Prostate gland (tissue), 2 donors: ENCODE data around the gene TAS2R14. TPM values are rescaled to one million over a fixed set of nuclear protein-coding genes. Genes with fewer than 3 reads are reported as not detected.

Source experiments
- DNase-seq: peaks from one replicate; pipeline ENCODE4 v3.0.0-alpha.2; 2019; ENCODE audit warnings: low spot score
- H3K27ac ChIP-seq, 2 donors: fragments of 200-600 bp; sonication (generic); 2 replicates each; pipeline ENCODE4 v1.5.1; 2017 to 2019
- H3K27me3 ChIP-seq: fragments of 200-600 bp; sonication (generic); replicated peaks from 2 replicates; pipeline ENCODE4 v1.5.1; 2019; ENCODE audit not compliant: insufficient read depth
- H3K36me3 ChIP-seq, 2 donors: fragments of 200-600 bp; sonication (generic); 1 replicate in 1 of 2; 2 replicates in 1 of 2; pipeline versions ENCODE4 v1.5.1 to v1.8.1; 2017 to 2019
- H3K4me1 ChIP-seq: fragments of 200-600 bp; sonication (generic); replicated peaks from 2 replicates; pipeline ENCODE4 v1.5.1; 2019
- H3K4me3 ChIP-seq, 2 donors: fragments of 200-600 bp; sonication (generic); 2 replicates each; pipeline ENCODE4 v1.5.1; 2017 to 2019
- H3K9me3 ChIP-seq: fragments of 200-600 bp; sonication (generic); 2 replicates; pipeline ENCODE4 v1.5.1; 2017
- CTCF ChIP-seq, 4 experiments: fragments of 200-600 bp in 2 of 4; fragments of 450-650 bp in 2 of 4; sonication (generic) in 2 of 4; IDR thresholded peaks; 1 replicate in 3 of 4; 2 replicates in 1 of 4; pipeline ENCODE4 v1.5.1; 2016 to 2019; ENCODE audit warnings: antibody characterized with exemption in 4 of 4, mild to moderate bottlenecking in 2 of 4, moderate library complexity in 2 of 4
- POLR2A ChIP-seq: fragments of 450-650 bp; IDR thresholded peaks from one replicate; pipeline ENCODE4 v1.6.1; 2016; ENCODE audit warnings: antibody characterized with exemption, mild to moderate bottlenecking
- POLR2AphosphoS5 ChIP-seq: sonication (generic); formaldehyde crosslinking; IDR thresholded peaks from one replicate; pipeline ENCODE4 v1.6.1; 2017; ENCODE audit warnings: antibody characterized with exemption
- WGBS: methylation state at CpG from one replicate; pipeline ENCODE4 v1.1.5; 2018; 5-methylcytosine and 5-hydroxymethylcytosine counted together
- intact Hi-C: fragments of 100-400 bp; cut with DNase I; formaldehyde crosslinking; loops from one replicate; pipeline ENCODE4 v1.14.2; 2022
- total RNA-seq, 2 donors: library from RNA; depleted of rRNA; stranded (reverse); fragments of >200 nt; gene quantifications; one replicate each; pipeline ENCODE4 v1.1.0, GENCODE V29; 2016

The TAS2R14 gene
- total RNA-seq, 2 donors from 2014 or later = 2.1 to 3.7 TPM

GRCh38 chr12:10959804-10960203 is 20.7 kb upstream of the TAS2R14 start:
- H3K36me3 ChIP-seq = no peaks in the 10 kb centered on the region
- 94% methylated on average over 2 of the region's 2 CpGs for WGBS
- no peak overlapping the region for H3K4me3 ChIP-seq
- no peaks in the 10 kb centered on the region for H3K4me1 ChIP-seq
- no peak for DNase-seq
- no peak overlapping the region for H3K27ac ChIP-seq
- TF ChIP-seq CTCF (IDR thresholded peaks at IDR 0.05) = no peak
- no peak for TF ChIP-seq POLR2AphosphoS5
- no peak for TF ChIP-seq POLR2A
- H3K9me3 ChIP-seq = no peaks in the 10 kb centered on the region
- intact Hi-C loops = no loop called here
- no peaks in the 10 kb centered on the region for H3K27me3 ChIP-seq

- intact Hi-C loops = no loop called here
- Histone ChIP-seq H3K27ac (no peak overlapping the region), H3K4me3 (no peak overlapping the region), H3K36me3 (no peaks in the 10 kb centered on the region), H3K4me1 (no peaks in the 10 kb centered on the region), H3K27me3 (no peaks in the 10 kb centered on the region), H3K9me3 (no peaks in the 10 kb centered on the region)
- no peak for DNase-seq
- no peak for TF ChIP-seq POLR2A
- no peak for TF ChIP-seq CTCF (IDR thresholded peaks at IDR 0.05)
- no peak for TF ChIP-seq POLR2AphosphoS5
Observed at GRCh38 chr12:10957741-10958140, 18.7 kb upstream of the TAS2R14 start.

GRCh38 chr12:10956085-10956484 is 17.0 kb upstream of the TAS2R14 start:
- Histone ChIP-seq H3K36me3 (no peaks in the 10 kb centered on the region), H3K27ac (no peak overlapping the region), H3K4me3 (no peak overlapping the region), H3K9me3 (no peaks in the 10 kb centered on the region), H3K27me3 (no peaks in the 10 kb centered on the region), H3K4me1 (no peaks in the 10 kb centered on the region)
- DNase-seq = no peak
- TF ChIP-seq POLR2AphosphoS5 (no peak), CTCF (IDR thresholded peaks at IDR 0.05) (no peak), POLR2A (no peak)
- intact Hi-C loops = no loop called here

GRCh38 chr12:10952645-10953044 is 13.6 kb upstream of the TAS2R14 start:
- H3K9me3 ChIP-seq = no peaks in the 10 kb centered on the region
- H3K4me1 ChIP-seq = no peaks in the 10 kb centered on the region
- H3K27me3 ChIP-seq = no peaks in the 10 kb centered on the region
- no peak overlapping the region for H3K4me3 ChIP-seq
- H3K36me3 ChIP-seq = no peaks in the 10 kb centered on the region
- TF ChIP-seq CTCF (IDR thresholded peaks at IDR 0.05) (no peak), POLR2AphosphoS5 (no peak), POLR2A (no peak)
- H3K27ac ChIP-seq = no peak overlapping the region
- intact Hi-C loops = no loop called here
- 92% methylated on average over 4 of the region's 4 CpGs for WGBS
- DNase-seq = no peak

- H3K9me3 ChIP-seq = no peaks in the 10 kb centered on the region
- no peaks in the 10 kb centered on the region for H3K4me1 ChIP-seq
- 91% methylated on average over 2 of the region's 2 CpGs for WGBS
- no peaks in the 10 kb centered on the region for H3K27me3 ChIP-seq
- intact Hi-C loops = no loop called here
- no peak for DNase-seq
- no peak overlapping the region for H3K4me3 ChIP-seq
- no peak overlapping the region for H3K27ac ChIP-seq
- H3K36me3 ChIP-seq = no peaks in the 10 kb centered on the region
- TF ChIP-seq CTCF (IDR thresholded peaks at IDR 0.05) (no peak), POLR2A (no peak), POLR2AphosphoS5 (no peak)
Observed at GRCh38 chr12:10943167-10943566, 4.1 kb upstream of the TAS2R14 start.
